SK-N-SH (cell line): ENCODE data around the gene PIP5KL1. TPM values are rescaled to one million over a fixed set of nuclear protein-coding genes. Genes with fewer than 3 reads are reported as not detected.
A peak's percentile ranks its signal among the peaks of the same experiment; 100 is the strongest.

Experiments
- CTCF ChIA-PET: fragments of 300-600, 350-600 bp; formaldehyde crosslinking; extraction: SDS; loops from one replicate; lab custom pipeline; 2021; lab: Yijun Ruan, JAX
- POLR2A ChIA-PET: fragments of 350-600 bp; sonication (Branson Sonifier 250); formaldehyde crosslinking; extraction: SDS; loops from one replicate; lab custom pipeline; 2020; ENCODE audit warnings: antibody characterized with exemption, inconsistent platforms; lab: Yijun Ruan, JAX
- DNase-seq: peaks from one replicate; pipeline ENCODE4 v3.0.0; 2012
- H2AFZ ChIP-seq: fragments of 200-600 bp; sonication (generic); 2 replicates; pipeline ENCODE4 v1.8.1; 2016; ENCODE audit warnings: antibody characterized with exemption, mild to moderate bottlenecking, low read depth
- H3F3A ChIP-seq: fragments of 200-600 bp; sonication (generic); replicated peaks from 2 replicates; pipeline ENCODE3; 2016; ENCODE audit warnings: antibody characterized with exemption, mild to moderate bottlenecking; ENCODE audit not compliant: insufficient read depth
- H3K27ac ChIP-seq, 2 experiments: fragments of 200-500 bp in 1 of 2; fragments of 200-600 bp in 1 of 2; sonication (Bioruptor generic) in 1 of 2; sonication (generic), shearing (Covaris generic) in 1 of 2; 2 replicates each; pipeline versions ENCODE4 v1.5.1 to v1.6.1; 2014 to 2016; ENCODE audit warnings: low read depth in 2 of 2, inconsistent platforms in 1 of 2, low read length in 1 of 2, mild to moderate bottlenecking in 1 of 2, mixed read lengths in 1 of 2
- H3K27me3 ChIP-seq: fragments of 200-600 bp; sonication (generic), shearing (Covaris generic); 2 replicates; pipeline ENCODE4 v1.6.1; 2016; ENCODE audit warnings: mixed run types; ENCODE audit not compliant: insufficient read depth
- H3K36me3 ChIP-seq, 2 experiments: fragments of 200-500 bp in 1 of 2; fragments of 200-600 bp in 1 of 2; sonication (Bioruptor generic) in 1 of 2; sonication (generic) in 1 of 2; replicated peaks in 1 of 2; 2 replicates each; pipeline versions ENCODE3 to v1.5.1; 2014 to 2016; ENCODE audit warnings: low read length in 1 of 2, mild to moderate bottlenecking in 1 of 2; ENCODE audit not compliant: insufficient read depth in 2 of 2, control insufficient read depth in 1 of 2
- H3K4me1 ChIP-seq, 2 experiments: fragments of 200-500 bp in 1 of 2; fragments of 200-600 bp in 1 of 2; sonication (Bioruptor generic) in 1 of 2; sonication (generic), shearing (Covaris generic) in 1 of 2; 2 replicates each; pipeline versions ENCODE4 v1.5.1 to v1.6.1; 2014 to 2016; ENCODE audit warnings: low read depth in 1 of 2, low read length in 1 of 2, mixed run types in 1 of 2; ENCODE audit not compliant: insufficient read depth in 2 of 2, control insufficient read depth in 1 of 2
- H3K4me2 ChIP-seq: fragments of 200-600 bp; sonication (generic), shearing (Covaris generic); 2 replicates; pipeline ENCODE4 v1.6.1; 2017; ENCODE audit warnings: mixed run types
- H3K4me3 ChIP-seq, 2 experiments: fragments of 200-500 bp in 1 of 2; fragments of 200-600 bp in 1 of 2; sonication (Bioruptor generic) in 1 of 2; sonication (generic), shearing (Covaris generic) in 1 of 2; 2 replicates each; pipeline versions ENCODE4 v1.5.1 to v1.8.1; 2014 to 2016; ENCODE audit warnings: low read depth in 2 of 2, inconsistent platforms in 1 of 2, low read length in 1 of 2, mild to moderate bottlenecking in 1 of 2, mixed read lengths in 1 of 2, moderate library complexity in 1 of 2
- H3K79me2 ChIP-seq: fragments of 200-600 bp; sonication (generic); 2 replicates; pipeline ENCODE4 v1.8.1; 2017; ENCODE audit warnings: mild to moderate bottlenecking; ENCODE audit not compliant: insufficient read depth
- H3K9ac ChIP-seq: fragments of 200-600 bp; sonication (generic); 2 replicates; pipeline ENCODE4 v1.6.1; 2017; ENCODE audit warnings: mixed run types
- H3K9me2 ChIP-seq: fragments of 200-600 bp; sonication (generic); 2 replicates; pipeline ENCODE4 v1.6.1; 2017; ENCODE audit warnings: mixed run types
- H3K9me3 ChIP-seq: fragments of 200-600 bp; sonication (generic); 2 replicates; pipeline ENCODE4 v1.6.1; 2017; ENCODE audit warnings: mixed run types, mild to moderate bottlenecking, moderate library complexity
- H4K20me1 ChIP-seq: fragments of 200-600 bp; sonication (generic); 2 replicates; pipeline ENCODE4 v1.6.1; 2017; ENCODE audit warnings: mild to moderate bottlenecking, mixed run types; ENCODE audit not compliant: insufficient read depth
- CHD2 ChIP-seq: fragments of 150-350 bp; IDR thresholded peaks from 2 replicates; pipeline ENCODE4 v1.6.1; 2018; ENCODE audit warnings: low read length; ENCODE audit not compliant: partially characterized antibody
- ELF1 ChIP-seq: IDR thresholded peaks from 2 replicates; pipeline ENCODE4 v1.4.0; 2012
- FOSL2 ChIP-seq: IDR thresholded peaks from 2 replicates; pipeline ENCODE4 v1.4.0; 2012; ENCODE audit warnings: low read depth, mild to moderate bottlenecking, moderate library complexity, borderline replicate concordance
- FOXJ3 ChIP-seq: sonication (generic); formaldehyde crosslinking; IDR thresholded peaks from 2 replicates; pipeline ENCODE4 v1.5.1; 2020; ENCODE audit warnings: mild to moderate bottlenecking, missing genetic modification reagents
- GATA2 ChIP-seq: sonication (generic); formaldehyde crosslinking; IDR thresholded peaks from 2 replicates; pipeline ENCODE4 v1.5.0; 2020; ENCODE audit warnings: mild to moderate bottlenecking, missing genetic modification reagents
- MXI1 ChIP-seq: IDR thresholded peaks from 2 replicates; pipeline ENCODE4 v1.6.1; 2012; ENCODE audit warnings: mild to moderate bottlenecking, low read depth, low read length, improper control_type of control experiment
- NFIC ChIP-seq: IDR thresholded peaks from 2 replicates; pipeline ENCODE4 v1.4.0; 2012; ENCODE audit warnings: borderline replicate concordance
- POLR2AphosphoS5 ChIP-seq: IDR thresholded peaks from 2 replicates; pipeline ENCODE4 v1.6.1; 2012; ENCODE audit warnings: low read depth, low read length
- RAD21 ChIP-seq: IDR thresholded peaks from 2 replicates; pipeline ENCODE4 v1.6.1; 2012; ENCODE audit warnings: mild to moderate bottlenecking, low read length
- RCOR1 ChIP-seq: fragments of 150-350 bp; IDR thresholded peaks from 2 replicates; pipeline ENCODE4 v1.6.1; 2017; ENCODE audit warnings: antibody characterized with exemption, low read length
- RXRA ChIP-seq: IDR thresholded peaks from 2 replicates; pipeline ENCODE4 v1.4.0; 2012; ENCODE audit warnings: low read depth, mild to moderate bottlenecking, borderline replicate concordance
- SIN3A ChIP-seq: IDR thresholded peaks from 2 replicates; pipeline ENCODE4 v1.6.1; 2012; ENCODE audit warnings: low read depth, mild to moderate bottlenecking, low read length, moderate library complexity, borderline replicate concordance
- TAF1 ChIP-seq: IDR thresholded peaks from 2 replicates; pipeline ENCODE4 v1.6.1; 2012; ENCODE audit warnings: low read depth, mild to moderate bottlenecking, low read length, moderate library complexity, borderline replicate concordance
- TCF12 ChIP-seq: IDR thresholded peaks from 2 replicates; pipeline ENCODE4 v1.4.0; 2012
- TEAD4 ChIP-seq: IDR thresholded peaks from 2 replicates; pipeline ENCODE4 v1.4.0; 2012; ENCODE audit warnings: mild to moderate bottlenecking, borderline replicate concordance; ENCODE audit not compliant: insufficient read depth
- WGBS: methylation state at CpG from one replicate; pipeline ENCODE4 v1.1.6; 2017; ENCODE audit warnings: low lambda C conversion rate; 5-methylcytosine and 5-hydroxymethylcytosine counted together
- polyA plus RNA-seq, 3 experiments: library from polyadenylated mRNA; depleted of rRNA; stranded (reverse); fragments of >200 nt; gene quantifications; 2 replicates each; pipeline ENCODE4 v1.2.3, GENCODE V29; 2012
- TF ChIP-seq, protein P1 (sequence below): IDR thresholded peaks from 2 replicates; pipeline ENCODE4 v1.4.0; 2012; ENCODE audit warnings: low read depth
- TF ChIP-seq, protein P2 (sequence below): IDR thresholded peaks from 2 replicates; pipeline ENCODE4; 2012

PIP5KL1 gene
- polyA plus RNA-seq, 1 of the 3 experiments (the other 2 are of a cell fraction): 4.0 TPM

DNA sequence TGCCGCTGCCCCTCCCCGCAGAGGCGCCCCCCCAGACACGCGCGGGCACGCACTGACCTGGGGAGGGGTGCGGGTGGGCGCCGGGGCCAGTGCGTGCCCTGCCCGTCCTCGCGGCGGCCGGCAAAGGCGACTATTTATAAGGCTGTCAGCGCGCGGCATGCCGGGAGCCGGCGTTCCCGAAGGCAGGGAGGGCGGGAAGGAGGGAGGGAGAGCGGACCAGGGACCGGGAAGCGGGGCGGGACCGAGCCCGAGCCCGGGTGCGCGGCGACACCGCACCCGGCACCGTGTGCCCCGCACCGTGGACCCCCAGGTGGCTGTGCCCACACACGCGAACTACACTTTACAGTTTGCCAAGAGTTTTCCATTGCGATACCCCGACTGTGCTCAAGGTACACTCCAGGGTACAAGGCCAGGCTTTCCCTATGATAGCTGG is 53.0 kb downstream of the PIP5KL1 start, which contains the start of gene AK1:
AK1 (minus strand) TSS at position 110 of the 433 bp plus-strand sequence. CDS start 3,058 bp downstream, outside the sequence.
- DNase-seq: peak; percentile 91
- CTCF ChIA-PET: interaction anchor here (0.8 to 5.9 kb wide), 6 partner anchors 8 to 142 kb away, joined by 3 to 31 read pairs (median 8); partner anchors contain the start of genes CDK9, ENG and TOR2A

DNA sequence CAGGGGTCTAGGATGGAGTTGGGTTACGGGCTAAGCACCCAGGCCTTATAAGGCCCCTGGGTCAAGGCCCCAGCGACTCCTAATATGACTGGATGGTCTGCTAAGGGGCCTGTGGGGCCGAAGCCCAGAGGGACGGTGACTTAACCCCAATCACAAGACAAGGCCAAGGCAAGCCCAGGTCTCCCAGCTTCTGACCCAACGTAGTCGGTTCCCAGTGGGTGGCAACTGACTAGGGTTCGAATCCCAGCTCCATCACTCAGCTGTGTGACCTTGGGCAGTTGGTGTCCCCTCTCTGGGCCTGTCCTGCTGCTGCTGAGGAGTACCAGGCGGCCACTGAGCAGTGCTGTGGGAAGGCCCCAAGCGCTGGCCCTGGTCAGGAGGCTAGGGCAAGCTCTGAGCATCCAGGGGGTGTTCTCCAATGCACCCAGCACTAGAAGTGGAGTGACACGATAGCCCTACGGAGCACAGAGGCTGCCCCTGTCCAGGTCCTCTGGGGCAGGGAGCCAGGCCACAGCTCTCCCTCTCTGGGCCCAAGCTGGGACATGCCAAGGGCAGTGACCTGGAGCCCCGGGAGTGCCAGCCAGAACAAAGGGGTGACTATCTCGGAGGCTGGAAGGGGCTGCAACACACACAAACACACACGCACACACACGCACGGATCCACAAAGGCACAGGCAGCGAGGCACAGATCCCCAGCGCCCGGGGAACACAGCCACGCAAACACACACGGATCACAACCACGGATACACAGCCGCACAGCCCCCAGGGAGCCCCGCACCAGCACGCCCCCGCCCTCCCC is 53.6 kb downstream of the PIP5KL1 start:
- Histone ChIP-seq H3K27me3 (no peaks in the 10 kb centered on the region), H3K79me2 (peaks cover 7% of the 10 kb centered on the region; the same call in 1 of the 2 replicates), H3K9me2 (no peaks in the 10 kb centered on the region), H3K4me3 (peak overlapping the region; percentile 52 to 71), H3K4me1 (peaks cover 9 to 39% of the 10 kb centered on the region in 2 experiments; a peak in 2 of 4 replicates), H4K20me1 (no peaks in the 10 kb centered on the region), H3F3A (peaks cover 2% of the 10 kb centered on the region), H3K27ac (peak overlapping the region in 1 of 2 experiments; percentile 17; a peak in 1 of 4 replicates), H2AFZ (peak overlapping the region; percentile 90; the same call in 1 of the 2 replicates), H3K36me3 (peaks cover 0 to 6% of the 10 kb centered on the region in 2 experiments), H3K4me2 (peak overlapping the region; percentile 97), H3K9me3 (no peaks in the 10 kb centered on the region), H3K9ac (peak overlapping the region; percentile 63)
- TF ChIP-seq TEAD4 (no peak), FOSL2 (no peak), CHD2 (no peak), FOXJ3 (no peak), NFIC (no peak), RAD21 (no peak), RCOR1 (no peak), TAF1 (no peak), ELF1 (no peak), GATA2 (CRISPR knock-in tag) (no peak), TCF12 (no peak), RXRA (no peak), SIN3A (no peak)
- TF ChIP-seq, protein P1, sequence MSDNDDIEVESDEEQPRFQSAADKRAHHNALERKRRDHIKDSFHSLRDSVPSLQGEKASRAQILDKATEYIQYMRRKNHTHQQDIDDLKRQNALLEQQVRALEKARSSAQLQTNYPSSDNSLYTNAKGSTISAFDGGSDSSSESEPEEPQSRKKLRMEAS: no peak
- ChIA-PET POLR2A (interaction anchor here (0.6 kb wide), 1 partner anchor 57 kb away, joined by 4 read pairs; no protein-coding TSS in a partner anchor), CTCF (interaction anchor here (1.2 to 5.9 kb wide), 4 partner anchors 22 to 142 kb away, joined by 3 to 31 read pairs (median 8); partner anchors contain the start of genes ENG and TOR2A)
- 90% methylated on average over 4 of the region's 26 CpGs for WGBS
- peak; percentile 60 for DNase-seq

More for the DNA sequence above, 53.0 kb downstream of the PIP5KL1 start, which contains the start of gene AK1:
- Histone ChIP-seq H3K4me3 (peak within 1 kb of the TSS; percentile 52 to 71), H2AFZ (peak within 1 kb of the TSS; percentile 93), H3K27ac (peak within 1 kb of the TSS in 1 of 2 experiments; percentile 59; a peak in 1 of 4 replicates), H3K9me3 (no peaks in the 10 kb centered on the region), H3K4me2 (peak within 1 kb of the TSS; percentile 97), H3K27me3 (no peaks in the 10 kb centered on the region), H3K36me3 (peaks cover 0 to under 1% of the 10 kb centered on the region in 2 experiments), H3K9me2 (no peaks in the 10 kb centered on the region), H4K20me1 (no peaks in the 10 kb centered on the region), H3K9ac (peak within 1 kb of the TSS; percentile 63), H3F3A (peaks cover 2% of the 10 kb centered on the region), H3K79me2 (peaks cover 7% of the 10 kb centered on the region; the same call in 1 of the 2 replicates)
- POLR2A ChIA-PET: no interaction called here
- WGBS: 0% methylated on average over 17 of the region's 44 CpGs
- TF ChIP-seq MXI1 (peak; percentile 78), FOSL2 (no peak), POLR2AphosphoS5 (peak; percentile 50), SIN3A (peak; percentile 79), RAD21 (no peak)
- TF ChIP-seq, protein P2, sequence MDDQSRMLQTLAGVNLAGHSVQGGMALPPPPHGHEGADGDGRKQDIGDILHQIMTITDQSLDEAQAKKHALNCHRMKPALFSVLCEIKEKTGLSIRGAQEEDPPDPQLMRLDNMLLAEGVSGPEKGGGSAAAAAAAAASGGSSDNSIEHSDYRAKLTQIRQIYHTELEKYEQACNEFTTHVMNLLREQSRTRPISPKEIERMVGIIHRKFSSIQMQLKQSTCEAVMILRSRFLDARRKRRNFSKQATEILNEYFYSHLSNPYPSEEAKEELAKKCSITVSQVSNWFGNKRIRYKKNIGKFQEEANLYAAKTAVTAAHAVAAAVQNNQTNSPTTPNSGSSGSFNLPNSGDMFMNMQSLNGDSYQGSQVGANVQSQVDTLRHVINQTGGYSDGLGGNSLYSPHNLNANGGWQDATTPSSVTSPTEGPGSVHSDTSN: peak; percentile 53; the same call in 1 of the 2 replicates
- TF ChIP-seq, protein P1: peak; percentile 74
- TF ChIP-seq, all 33 proteins: peak for 5
- H3K4me1 ChIP-seq: peaks cover 9 to 39% of the 10 kb centered on the region in 2 experiments; a peak in 2 of 4 replicates
